ENCODE measurements around the gene NEAT1. TPM values are rescaled to one million over a fixed set of nuclear protein-coding genes. Genes with fewer than 3 reads are reported as not detected.

The NEAT1 gene
- total and polyA plus RNA-seq, 2 of the 8 experiments (the other 6 are each of a cell fraction or from before 2014, with no cell fraction given), result 2.4 to 10.7 TPM

DNA sequence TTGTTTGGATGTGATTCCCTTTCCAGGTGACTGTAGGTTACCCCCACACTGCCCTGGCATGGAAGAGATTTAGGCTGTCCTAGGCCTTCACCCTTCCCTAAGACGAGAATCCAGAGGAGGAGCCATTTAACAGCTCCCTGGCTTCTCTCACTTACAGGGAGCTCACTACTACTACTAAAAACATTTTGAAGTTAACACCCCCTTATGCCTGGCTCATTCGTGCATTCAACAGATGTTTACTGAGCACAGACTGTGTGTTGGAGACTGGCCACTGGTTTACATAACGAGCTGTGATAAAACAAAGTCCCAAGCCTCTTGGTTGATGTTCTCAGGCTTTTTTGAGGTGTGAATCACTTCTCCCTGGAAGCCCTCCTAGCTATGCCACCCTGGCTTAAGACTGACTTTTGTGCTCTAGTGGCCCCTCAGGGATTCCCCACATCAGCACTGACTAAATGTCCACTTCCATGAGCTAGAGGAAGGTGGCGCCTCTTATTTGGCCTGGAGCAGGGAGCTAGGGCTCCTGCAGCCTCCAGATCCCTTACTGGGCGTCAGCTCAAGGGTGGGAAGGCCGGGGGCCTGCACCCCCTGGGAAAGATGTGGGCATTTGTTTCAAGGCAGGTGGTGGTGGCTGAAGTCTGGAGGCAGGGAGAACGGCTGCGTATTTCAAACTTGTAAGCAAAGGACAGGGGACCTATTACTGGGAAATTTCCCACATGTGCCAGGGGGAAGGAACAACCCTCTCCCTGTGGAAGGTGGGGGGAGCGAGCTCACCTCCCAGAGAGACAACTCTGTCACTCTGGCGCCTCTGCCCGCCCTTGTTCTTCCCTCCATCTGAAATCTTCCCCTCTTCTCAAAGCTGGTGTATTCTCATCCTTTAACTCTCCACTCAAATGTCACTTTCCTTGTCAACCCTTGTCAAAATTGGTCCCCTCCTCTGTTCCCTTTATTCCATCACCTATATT, 56.9 kb downstream of the NEAT1 start (continued):
- TF ChIP-seq, protein P1, sequence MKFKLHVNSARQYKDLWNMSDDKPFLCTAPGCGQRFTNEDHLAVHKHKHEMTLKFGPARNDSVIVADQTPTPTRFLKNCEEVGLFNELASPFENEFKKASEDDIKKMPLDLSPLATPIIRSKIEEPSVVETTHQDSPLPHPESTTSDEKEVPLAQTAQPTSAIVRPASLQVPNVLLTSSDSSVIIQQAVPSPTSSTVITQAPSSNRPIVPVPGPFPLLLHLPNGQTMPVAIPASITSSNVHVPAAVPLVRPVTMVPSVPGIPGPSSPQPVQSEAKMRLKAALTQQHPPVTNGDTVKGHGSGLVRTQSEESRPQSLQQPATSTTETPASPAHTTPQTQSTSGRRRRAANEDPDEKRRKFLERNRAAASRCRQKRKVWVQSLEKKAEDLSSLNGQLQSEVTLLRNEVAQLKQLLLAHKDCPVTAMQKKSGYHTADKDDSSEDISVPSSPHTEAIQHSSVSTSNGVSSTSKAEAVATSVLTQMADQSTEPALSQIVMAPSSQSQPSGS (IDR thresholded peaks at IDR 0.05; ENCODE audit: low read length), result 0 out of 2 replicates have a peak, but pooled peaks have one; percentile 36

All from H1 (cell line).